ENCODE results near the gene APRT. TPM values are rescaled to one million over a fixed set of nuclear protein-coding genes. Genes with fewer than 3 reads are reported as not detected.
"Not testable (repeated sequence)": the region's sequence is repeated elsewhere in the genome, so short reads cannot be mapped to it uniquely, and the experiment has no call there.

APRT gene
- total and polyA plus RNA-seq, 12 donors, result 20.8 to 166 (median 36.9) TPM

- H3K36me3 ChIP-seq, result peaks cover 0 to 56% (median 0%) of the 10 kb centered on the region in 9 donors
- no peak for TF ChIP-seq CTCF (IDR thresholded peaks at IDR 0.05)
- ATAC-seq, result no peak
These were observed 16.0 kb upstream of the APRT start for GRCh38 chr16:88827727-88828126.

GRCh38 chr16:88826070-88826840 lies 14.5 kb upstream of the APRT start:
- peaks cover 0 to 71% (median 7%) of the 10 kb centered on the region in 9 donors for H3K36me3 ChIP-seq
- 95 to 96% methylated on average over 26 of the region's 26 CpGs for WGBS, 2 donors
- intact Hi-C loops (cut with DNase I), result loop anchor here in 1 of 10 donors (5.0 kb wide), 1 partner anchor 921 kb away; no protein-coding TSS in a partner anchor
- no peaks in the 10 kb centered on the region for H3K9me3 ChIP-seq
- no peaks in the 10 kb centered on the region for H3K27me3 ChIP-seq
- no peak for TF ChIP-seq CTCF (IDR thresholded peaks at IDR 0.05)
- DNase-seq (no peak), ATAC-seq (no peak)
- H3K4me1 ChIP-seq, result no peaks in the 10 kb centered on the region
- no peak overlapping the region for H3K27ac ChIP-seq
- H3K4me3 ChIP-seq, result no peak overlapping the region

More at GRCh38 chr16:88827727-88828126, 16.0 kb upstream of the APRT start:
- Histone ChIP-seq H3K4me3 (no peak overlapping the region), H3K4me1 (no peaks in the 10 kb centered on the region), H3K9me3 (no peaks in the 10 kb centered on the region), H3K27me3 (no peaks in the 10 kb centered on the region), H3K27ac (no peak overlapping the region)
- no peak for DNase-seq
- intact Hi-C loops (cut with DNase I), result loop anchor here in 1 of 10 donors (5.0 kb wide), 1 partner anchor 920 kb away; no protein-coding TSS in a partner anchor
- WGBS, 2 donors, result 93 to 94% methylated on average over 21 of the region's 21 CpGs

- ATAC-seq, result no peak
- Histone ChIP-seq H3K36me3 (peaks cover 0 to 71% (median 7%) of the 10 kb centered on the region in 9 donors), H3K27ac (no peak overlapping the region), H3K9me3 (no peaks in the 10 kb centered on the region), H3K4me3 (no peak overlapping the region), H3K27me3 (no peaks in the 10 kb centered on the region), H3K4me1 (no peaks in the 10 kb centered on the region)
- no peak for TF ChIP-seq CTCF (IDR thresholded peaks at IDR 0.05)
- 83 to 97% methylated on average over 7 to 12 of the region's 12 CpGs for WGBS, 2 donors
- no peak for DNase-seq
- intact Hi-C loops (cut with DNase I), result loop anchor here in 1 of 10 donors (5.0 kb wide), 1 partner anchor 922 kb away; no protein-coding TSS in a partner anchor
These were observed 13.4 kb upstream of the APRT start for GRCh38 chr16:88825146-88825545.

GRCh38 chr16:88824256-88825077 lies 12.7 kb upstream of the APRT start:
- ATAC-seq (no peak), DNase-seq (no peak)
- no peak for TF ChIP-seq CTCF (IDR thresholded peaks at IDR 0.05)
- no peak overlapping the region for H3K4me3 ChIP-seq
- H3K36me3 ChIP-seq, result peaks cover 0 to 70% (median 7%) of the 10 kb centered on the region in 9 donors
- WGBS, 2 donors, result 85 to 88% methylated on average over 31 to 33 of the region's 33 CpGs
- H3K27me3 ChIP-seq, result no peaks in the 10 kb centered on the region
- no peak overlapping the region for H3K27ac ChIP-seq
- intact Hi-C loops (cut with DNase I), result loop anchor here in 1 of 10 donors (5.0 kb wide), 1 partner anchor 923 kb away; no protein-coding TSS in a partner anchor
- no peaks in the 10 kb centered on the region for H3K4me1 ChIP-seq
- H3K9me3 ChIP-seq, result no peaks in the 10 kb centered on the region

- DNase-seq; H3K27ac ChIP-seq; H3K4me3 ChIP-seq; intact Hi-C loops (cut with DNase I); H3K4me1 ChIP-seq; H3K27me3 ChIP-seq; ATAC-seq; H3K9me3 ChIP-seq: not testable (repeated sequence)
- H3K36me3 ChIP-seq, result peaks cover 0 to 68% (median 7%) of the 10 kb centered on the region in 9 donors
- 99% methylated on average over 21 to 28 of the region's 31 CpGs for WGBS, 2 donors
These were observed 11.9 kb upstream of the APRT start for GRCh38 chr16:88823646-88824045.

All from heart right ventricle (tissue), 16 donors.